HG03066 (cell line): Measurements from ENCODE around the gene HOXA4.

Experiments
- ATAC-seq: cut with Tn5 transposase; IDR thresholded peaks from one replicate; pipeline ENCODE4 v1.9.1; 2021; ENCODE audit warnings: low read depth; ENCODE audit not compliant: unreplicated experiment

Gene HOXA4

DNA sequence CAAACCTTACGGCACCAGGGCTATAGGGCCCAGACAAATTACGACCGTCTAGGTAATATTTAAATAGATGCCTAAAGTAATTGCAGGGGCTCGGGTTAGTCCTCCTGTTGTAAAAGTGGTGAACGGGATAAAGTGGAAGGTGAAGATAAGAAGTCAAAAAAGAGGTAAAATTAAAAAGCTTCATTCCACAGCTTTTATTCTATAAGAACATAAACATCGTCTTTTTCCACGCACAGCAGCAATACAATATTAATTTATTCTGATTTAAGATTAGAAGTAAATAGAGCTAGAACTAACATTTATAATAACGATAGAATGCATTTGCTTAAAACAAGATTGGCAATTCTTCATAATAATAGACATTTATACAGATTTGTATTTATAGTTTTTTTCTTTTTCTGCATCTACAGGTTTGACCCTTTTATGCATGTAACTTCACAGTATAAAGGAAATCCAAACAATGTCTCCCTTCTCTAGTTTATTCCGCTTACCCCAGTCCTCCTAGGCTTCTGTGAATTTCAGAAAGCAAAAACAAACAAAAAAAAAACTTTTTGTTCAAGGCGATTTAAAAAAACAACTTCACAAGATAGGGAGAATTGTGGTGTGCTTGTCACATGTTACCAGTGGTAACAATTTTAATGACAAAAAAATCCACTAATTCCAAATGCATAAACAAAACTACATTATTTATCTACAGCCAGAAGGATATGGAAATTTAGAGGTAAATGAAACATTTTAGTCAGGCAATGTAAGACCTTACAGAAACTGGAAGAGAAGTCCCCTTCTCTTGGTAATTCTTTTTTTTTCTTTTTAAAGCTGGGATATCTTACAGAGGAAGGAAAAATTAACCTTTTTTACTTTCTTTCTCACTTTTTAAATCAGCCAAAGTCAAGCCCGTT is 40.1 kb upstream of the HOXA4 start:
- ATAC-seq: no peak

GRCh38 chr7:27169658-27170425 is 39.3 kb upstream of the HOXA4 start:
- no peak for ATAC-seq

DNA sequence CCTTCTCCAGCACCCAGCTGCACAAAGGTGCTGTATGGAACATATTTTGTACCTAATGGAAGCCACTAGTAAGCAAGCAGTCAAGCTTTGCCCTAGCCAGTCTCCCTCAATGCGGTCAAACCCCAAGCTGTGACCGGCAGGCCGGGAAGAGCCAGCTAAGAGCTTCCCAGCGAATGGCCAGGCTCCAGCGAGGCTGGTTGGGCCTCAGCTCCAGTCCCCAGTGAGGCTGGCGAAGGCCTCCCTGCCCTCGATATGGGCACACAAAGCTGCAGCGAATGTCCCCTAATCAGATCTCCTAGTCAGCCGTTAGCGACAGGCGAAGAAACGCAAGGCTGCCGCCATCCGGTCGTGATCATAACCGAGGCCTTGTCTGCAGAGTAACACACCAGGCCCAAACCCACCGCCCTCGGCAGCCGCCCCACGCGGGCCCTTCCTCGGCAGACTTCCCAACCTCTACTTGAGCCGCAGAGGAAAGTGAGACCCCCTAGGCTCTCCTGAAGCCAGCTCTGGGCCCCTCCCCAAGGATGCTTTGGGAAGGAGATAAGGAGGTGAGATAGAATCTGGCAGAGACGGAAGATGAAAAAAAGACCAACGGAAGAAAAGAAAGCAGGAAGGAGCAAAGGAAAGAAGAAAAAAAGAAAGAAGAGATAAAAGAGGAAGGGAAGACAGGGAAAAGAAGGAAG is 37.8 kb upstream of the HOXA4 start:
- ATAC-seq: no peak

- no peak for ATAC-seq
These were observed 37.3 kb upstream of the HOXA4 start for GRCh38 chr7:27167916-27168264.

GRCh38 chr7:27166531-27167505 is 36.3 kb upstream of the HOXA4 start:
- ATAC-seq: no peak

DNA sequence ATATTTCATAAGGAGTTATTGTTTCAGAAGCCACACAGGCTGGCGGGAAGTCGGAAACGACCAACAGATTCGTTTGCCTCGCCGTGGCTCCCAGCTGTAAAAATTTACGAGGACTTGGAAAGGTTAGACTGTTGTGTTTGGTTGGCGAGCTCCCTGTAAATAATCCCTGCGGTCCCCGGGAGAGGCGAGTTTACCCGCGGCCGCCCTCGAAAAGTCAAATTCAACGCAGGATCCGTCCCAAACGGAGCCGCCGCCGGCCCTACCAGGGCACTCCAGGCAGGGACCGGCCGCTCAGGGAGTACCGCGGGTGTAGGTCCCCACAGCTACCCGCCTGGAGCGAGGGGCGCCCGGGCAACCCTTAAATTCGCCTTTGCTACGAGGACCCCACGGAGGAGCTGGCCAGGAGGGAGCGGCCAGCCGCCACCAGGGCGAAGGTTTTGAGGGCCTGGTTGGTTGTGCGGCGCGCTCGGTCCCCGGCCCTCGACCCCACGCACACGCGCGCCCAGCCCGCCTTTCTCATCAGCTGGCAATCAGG is 35.5 kb upstream of the HOXA4 start:
- ATAC-seq: no peak

- no peak for ATAC-seq
These were observed 34.8 kb upstream of the HOXA4 start, which contains the start of gene HOXA9 for GRCh38 chr7:27165089-27165995. Gene HOXA9, minus strand, starts transcription at chr7:27165537. Its CDS starts 80 bp downstream, at chr7:27165457.

DNA sequence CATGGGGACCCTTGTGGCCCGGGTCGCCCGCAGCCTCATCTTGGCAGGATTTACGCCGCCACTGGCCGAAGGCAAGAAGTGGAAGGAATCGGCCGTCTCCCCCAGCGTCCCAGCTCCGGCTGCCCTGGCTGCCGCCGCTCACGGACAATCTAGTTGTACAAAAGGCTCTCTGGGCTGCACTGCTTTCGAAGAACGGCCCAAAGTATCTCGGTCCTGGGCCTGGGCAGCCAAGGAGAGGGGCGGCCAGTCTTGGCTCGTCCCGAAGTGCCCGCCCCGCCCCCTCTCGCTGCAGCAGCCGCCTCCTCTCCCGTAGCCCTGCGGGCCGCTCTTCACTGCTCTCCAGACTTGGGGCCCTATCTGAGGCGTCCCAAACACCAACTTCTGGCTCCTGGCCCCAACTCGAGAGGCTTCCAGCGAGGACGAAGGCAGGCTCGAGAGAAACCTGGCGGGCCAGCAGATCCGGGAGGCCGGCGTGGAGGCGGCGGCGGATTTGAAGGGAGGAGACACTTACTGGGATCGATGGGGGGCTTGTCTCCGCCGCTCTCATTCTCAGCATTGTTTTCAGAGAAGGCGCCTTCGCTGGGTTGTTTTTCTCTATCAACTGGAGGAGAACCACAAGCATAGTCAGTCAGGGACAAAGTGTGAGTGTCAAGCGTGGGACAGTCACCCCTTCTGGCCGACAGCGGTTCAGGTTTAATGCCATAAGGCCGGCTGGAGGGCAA is 34.0 kb upstream of the HOXA4 start:
- no peak for ATAC-seq

GRCh38 chr7:27164045-27164366 is 33.4 kb upstream of the HOXA4 start:
- ATAC-seq: no peak

- no peak for ATAC-seq
These were observed 32.9 kb upstream of the HOXA4 start for GRCh38 chr7:27163288-27164044.

GRCh38 chr7:27162561-27163287 is 32.2 kb upstream of the HOXA4 start:
- ATAC-seq: no peak

- no peak for ATAC-seq
These were observed 31.4 kb upstream of the HOXA4 start for GRCh38 chr7:27161721-27162560.

GRCh38 chr7:27161214-27161720 is 30.7 kb upstream of the HOXA4 start:
- no peak for ATAC-seq

GRCh38 chr7:27160546-27161213 is 30.1 kb upstream of the HOXA4 start:
- ATAC-seq: peak; percentile 61

- no peak for ATAC-seq
These were observed 29.6 kb upstream of the HOXA4 start for GRCh38 chr7:27160145-27160545.
